GM10248 (cell line): ENCODE results near the gene SLC35F3.

Experiments
- CTCF ChIA-PET: fragments of 300-600 bp; sonication (Branson Sonifier 250); formaldehyde crosslinking; extraction: SDS; loops from one replicate; lab custom pipeline; 2021; ENCODE audit warnings: antibody characterized with exemption; lab: Yijun Ruan, JAX
- POLR2A ChIA-PET: fragments of 350-650 bp; sonication (Branson Sonifier 250); formaldehyde crosslinking; extraction: SDS; loops from one replicate; lab custom pipeline; 2020; ENCODE audit warnings: antibody characterized with exemption; lab: Yijun Ruan, JAX
- DNase-seq: peaks from one replicate; pipeline ENCODE4 v3.0.0; 2012; ENCODE audit errors: extremely low spot score
- CTCF ChIP-seq: IDR thresholded peaks from 2 replicates; pipeline ENCODE4 v1.5.1; 2012; ENCODE audit warnings: mild to moderate bottlenecking, low read depth; ENCODE audit errors: extremely low read depth, missing control alignments, control extremely low read depth

The SLC35F3 gene

GRCh38 chr1:233908092-233908491, 3.6 kb downstream of the SLC35F3 start:
- no peak for DNase-seq
- no peak for TF ChIP-seq CTCF
- ChIA-PET POLR2A (no interaction called here), CTCF (interaction anchor here (1.4 kb wide), 1 partner anchor 10 kb away, joined by 3 read pairs; no protein-coding TSS in a partner anchor)

GRCh38 chr1:233909195-233909594, 4.7 kb downstream of the SLC35F3 start:
- POLR2A ChIA-PET, result no interaction called here
- no peak for DNase-seq
- CTCF ChIA-PET, result interaction anchor here (1.3 kb wide), 1 partner anchor 33 kb away, joined by 4 read pairs; no protein-coding TSS in a partner anchor
- TF ChIP-seq CTCF, result no peak

- ChIA-PET CTCF (interaction anchor here (1.1 kb wide), 1 partner anchor 15 kb away, joined by 3 read pairs; no protein-coding TSS in a partner anchor), POLR2A (no interaction called here)
- DNase-seq, result no peak
- no peak for TF ChIP-seq CTCF
These were observed 8.0 kb downstream of the SLC35F3 start for GRCh38 chr1:233912447-233912846.

GRCh38 chr1:233912909-233913308, 8.4 kb downstream of the SLC35F3 start:
- TF ChIP-seq CTCF, result no peak
- ChIA-PET POLR2A (no interaction called here), CTCF (no interaction called here)
- DNase-seq, result no peak

- CTCF ChIA-PET, result interaction anchor here (1.7 kb wide), 1 partner anchor 11 kb away, joined by 4 read pairs; no protein-coding TSS in a partner anchor
- TF ChIP-seq CTCF, result no peak
- POLR2A ChIA-PET, result no interaction called here
- no peak for DNase-seq
These were observed 12.2 kb downstream of the SLC35F3 start for GRCh38 chr1:233916706-233917105.

GRCh38 chr1:233919786-233920185, 15.3 kb downstream of the SLC35F3 start:
- TF ChIP-seq CTCF, result no peak
- ChIA-PET CTCF (no interaction called here), POLR2A (no interaction called here)
- no peak for DNase-seq
